Erythroblast (primary cell): Measurements from ENCODE around the gene NR2F1-AS1.

ENCODE experiments used
- GATA1 ChIP-seq: IDR thresholded peaks from 2 replicates; pipeline ENCODE4 v1.6.1; 2011; ENCODE audit warnings: low read depth, mild to moderate bottlenecking, control low read depth, low read length, moderate library complexity
- POLR2A ChIP-seq: IDR thresholded peaks from 2 replicates; pipeline ENCODE4 v1.6.1; 2011; ENCODE audit warnings: mild to moderate bottlenecking, low read length

- TF ChIP-seq POLR2A = no peak
- no peak for TF ChIP-seq GATA1
These were observed 5.9 kb upstream of the NR2F1-AS1 start for GRCh38 chr5:93586736-93587596.
